Ascending aorta (tissue), 2 donors: ENCODE data around the gene ZDHHC22. TPM values are rescaled to one million over a fixed set of nuclear protein-coding genes. Genes with fewer than 3 reads are reported as not detected.

ENCODE experiments used
- DNase-seq, 2 donors: peaks; one replicate each; pipeline ENCODE4 v3.0.0-alpha.2; 2019; ENCODE audit warnings: low spot score in 2 of 2
- H3K27ac ChIP-seq, 2 donors: fragments of 200-600 bp; sonication (generic); one replicate each; pipeline ENCODE4 v1.5.1; 2016 to 2017; ENCODE audit warnings: mild to moderate bottlenecking in 1 of 2
- H3K27me3 ChIP-seq: fragments of 200-600 bp; sonication (generic); one replicate; pipeline ENCODE4 v1.5.1; 2017
- H3K36me3 ChIP-seq, 2 donors: fragments of 200-600 bp; sonication (generic); one replicate each; pipeline ENCODE4 v1.5.1; 2016
- H3K4me1 ChIP-seq, 2 donors: fragments of 200-600 bp; sonication (generic); one replicate each; pipeline ENCODE4 v1.5.1; 2016 to 2017; ENCODE audit warnings: mild to moderate bottlenecking in 1 of 2
- H3K4me3 ChIP-seq, 2 donors: fragments of 200-600 bp; sonication (generic); one replicate each; pipeline ENCODE4 v1.5.1; 2016 to 2017; ENCODE audit warnings: mild to moderate bottlenecking in 1 of 2
- H3K9me3 ChIP-seq, 2 donors: fragments of 200-600 bp; sonication (generic); one replicate each; pipeline ENCODE4 v1.5.1; 2016
- CTCF ChIP-seq, 3 experiments: fragments of 200-600 bp in 2 of 3; fragments of 450-650 bp in 1 of 3; sonication (generic) in 2 of 3; IDR thresholded peaks; one replicate each; pipeline ENCODE4 v1.5.1; 2016 to 2019; ENCODE audit warnings: antibody characterized with exemption in 3 of 3, mild to moderate bottlenecking in 1 of 3, moderate library complexity in 1 of 3
- intact Hi-C: fragments of 100-400 bp; cut with DNase I; formaldehyde crosslinking; loops from one replicate; pipeline ENCODE4 v1.15.1; 2023
- total RNA-seq: library from RNA; depleted of rRNA; stranded (reverse); fragments of >200 nt; gene quantifications from one replicate; pipeline ENCODE4 v1.1.0, GENCODE V29; 2016

Gene ZDHHC22
- total RNA-seq, 1 donor from 2014 or later, result not detected

GRCh38 chr14:77139540-77140358 is 1.8 kb downstream of the ZDHHC22 start:
- peaks cover 18% of the 10 kb centered on the region for H3K27me3 ChIP-seq
- peaks cover 2 to 13% of the 10 kb centered on the region in 2 donors for H3K4me1 ChIP-seq
- peak in 1 of 3 experiments; percentile 27 for TF ChIP-seq CTCF (IDR thresholded peaks at IDR 0.05)
- H3K4me3 ChIP-seq, result peak overlapping the region in 1 of 2 donors; percentile 62
- DNase-seq, result no peak
- intact Hi-C loops, result no loop called here
- no peaks in the 10 kb centered on the region for H3K9me3 ChIP-seq
- no peaks in the 10 kb centered on the region for H3K36me3 ChIP-seq
- H3K27ac ChIP-seq, result no peak overlapping the region

GRCh38 chr14:77139022-77139421 is 2.6 kb downstream of the ZDHHC22 start:
- H3K27me3 ChIP-seq, result peaks cover 18% of the 10 kb centered on the region
- intact Hi-C loops, result no loop called here
- DNase-seq, result no peak

GRCh38 chr14:77133720-77134338 is 7.8 kb downstream of the ZDHHC22 start:
- H3K27ac ChIP-seq, result no peak overlapping the region
- TF ChIP-seq CTCF (IDR thresholded peaks at IDR 0.05), result no peak
- no peak for DNase-seq
- intact Hi-C loops, result no loop called here
- H3K9me3 ChIP-seq, result no peaks in the 10 kb centered on the region
- H3K4me3 ChIP-seq, result no peak overlapping the region
- no peaks in the 10 kb centered on the region for H3K27me3 ChIP-seq
- no peaks in the 10 kb centered on the region for H3K4me1 ChIP-seq
- no peaks in the 10 kb centered on the region for H3K36me3 ChIP-seq

More at GRCh38 chr14:77139022-77139421, 2.6 kb downstream of the ZDHHC22 start:
- peaks cover 2 to 13% of the 10 kb centered on the region in 2 donors for H3K4me1 ChIP-seq
- H3K36me3 ChIP-seq, result no peaks in the 10 kb centered on the region
- H3K9me3 ChIP-seq, result no peaks in the 10 kb centered on the region
- TF ChIP-seq CTCF (IDR thresholded peaks at IDR 0.05), result no peak
- H3K4me3 ChIP-seq, result no peak overlapping the region
- H3K27ac ChIP-seq, result no peak overlapping the region

GRCh38 chr14:77131871-77132486 is 9.6 kb downstream of the ZDHHC22 start:
- H3K36me3 ChIP-seq, result no peaks in the 10 kb centered on the region
- H3K27ac ChIP-seq, result no peak overlapping the region
- intact Hi-C loops, result no loop called here
- no peak overlapping the region for H3K4me3 ChIP-seq
- no peaks in the 10 kb centered on the region for H3K27me3 ChIP-seq
- DNase-seq, result no peak
- no peaks in the 10 kb centered on the region for H3K4me1 ChIP-seq
- H3K9me3 ChIP-seq, result no peaks in the 10 kb centered on the region
- TF ChIP-seq CTCF (IDR thresholded peaks at IDR 0.05), result no peak

- DNase-seq, result no peak
- no peaks in the 10 kb centered on the region for H3K27me3 ChIP-seq
- no peaks in the 10 kb centered on the region for H3K9me3 ChIP-seq
- no peak overlapping the region for H3K27ac ChIP-seq
- no peaks in the 10 kb centered on the region for H3K36me3 ChIP-seq
- no peak overlapping the region for H3K4me3 ChIP-seq
- no peaks in the 10 kb centered on the region for H3K4me1 ChIP-seq
- TF ChIP-seq CTCF (IDR thresholded peaks at IDR 0.05), result no peak
- intact Hi-C loops, result no loop called here
Observed at GRCh38 chr14:77131206-77131605, 10.4 kb downstream of the ZDHHC22 start.
